CD14-positive monocyte (primary cell): ENCODE data around the gene TXNRD2. TPM values are rescaled to one million over a fixed set of nuclear protein-coding genes. Genes with fewer than 3 reads are reported as not detected.

Experiments used
- DNase-seq, 3 donors: peaks; one replicate each; pipeline ENCODE4 v3.0.0-alpha.2; 2011 to 2022
- H2AFZ ChIP-seq: 2 replicates; pipeline ENCODE4 v1.6.0; 2012; ENCODE audit warnings: mild to moderate bottlenecking, low read depth, low read length, inconsistent platforms; ENCODE audit not compliant: insufficient read depth, poor library complexity, severe bottlenecking
- H3K27ac ChIP-seq, 2 donors: 1 replicate in 1 of 2; 2 replicates in 1 of 2; pipeline ENCODE4 v1.5.1; 2012 to 2013; ENCODE audit warnings: low read length in 2 of 2, control low read depth in 1 of 2, inconsistent platforms in 1 of 2, low read depth in 1 of 2, mild to moderate bottlenecking in 1 of 2
- H3K27me3 ChIP-seq, 2 donors: one replicate each; pipeline versions ENCODE4 v1.6.0 to v1.6.1; 2011 to 2013; ENCODE audit warnings: low read length in 2 of 2; ENCODE audit not compliant: control insufficient read depth in 2 of 2, insufficient read depth in 2 of 2
- H3K36me3 ChIP-seq, 2 donors: replicated peaks in 1 of 2; 1 replicate in 1 of 2; 2 replicates in 1 of 2; pipeline versions ENCODE4 v1.5.1 to v1.6.1; 2012 to 2013; ENCODE audit warnings: low read length in 2 of 2, control low read depth in 1 of 2, inconsistent platforms in 1 of 2, mild to moderate bottlenecking in 1 of 2; ENCODE audit not compliant: insufficient read depth in 2 of 2, control insufficient read depth in 1 of 2
- H3K4me1 ChIP-seq, 2 donors: 1 replicate in 1 of 2; 2 replicates in 1 of 2; pipeline versions ENCODE4 v1.5.1 to v1.6.1; 2012 to 2013; ENCODE audit warnings: low read length in 2 of 2, control low read depth in 1 of 2, inconsistent platforms in 1 of 2, mild to moderate bottlenecking in 1 of 2, moderate library complexity in 1 of 2; ENCODE audit not compliant: insufficient read depth in 2 of 2, control insufficient read depth in 1 of 2
- H3K4me2 ChIP-seq: replicated peaks from 2 replicates; pipeline ENCODE3; 2012; ENCODE audit warnings: low read length, moderate library complexity, mild to moderate bottlenecking; ENCODE audit not compliant: poor library complexity, severe bottlenecking; ENCODE audit errors: extremely low read depth
- H3K4me3 ChIP-seq, 3 experiments: fragments of 200-600 bp in 1 of 3; sonication (generic) in 1 of 3; replicated peaks in 1 of 3; 1 replicate in 2 of 3; 2 replicates in 1 of 3; pipeline ENCODE4 v1.5.1; 2011 to 2013; ENCODE audit warnings: low read length in 3 of 3, mild to moderate bottlenecking in 3 of 3, control low read depth in 2 of 3, low read depth in 2 of 3, inconsistent platforms in 1 of 3, moderate library complexity in 1 of 3
- H3K79me2 ChIP-seq: 2 replicates; pipeline ENCODE4 v1.6.0; 2012; ENCODE audit warnings: mild to moderate bottlenecking, control low read depth, inconsistent platforms, low read length, moderate library complexity; ENCODE audit not compliant: insufficient read depth
- H3K9ac ChIP-seq: 2 replicates; pipeline ENCODE4 v1.6.0; 2017; ENCODE audit warnings: low read length, mild to moderate bottlenecking; ENCODE audit not compliant: insufficient read depth, poor library complexity, severe bottlenecking
- H3K9me3 ChIP-seq, 2 donors: replicated peaks in 1 of 2; 1 replicate in 1 of 2; 2 replicates in 1 of 2; pipeline versions ENCODE4 v1.5.1 to v1.6.1; 2012 to 2013; ENCODE audit warnings: low read length in 2 of 2, control low read depth in 1 of 2; ENCODE audit not compliant: control insufficient read depth in 1 of 2, insufficient read depth in 1 of 2
- H4K20me1 ChIP-seq: 2 replicates; pipeline ENCODE4 v1.6.0; 2012; ENCODE audit warnings: mild to moderate bottlenecking, low read length, control low read depth, moderate library complexity; ENCODE audit not compliant: insufficient read depth
- H3K27ac Mint-ChIP-seq, 7 donors: one replicate each; pipeline ENCODE4 v1.8.0; 2020; ENCODE audit warnings: mild to moderate bottlenecking in 7 of 7, mixed read lengths in 7 of 7, moderate library complexity in 6 of 7, inconsistent platforms in 2 of 7
- H3K27me3 Mint-ChIP-seq, 3 donors: one replicate each; pipeline ENCODE4 v1.8.0; 2021 to 2022; ENCODE audit warnings: low read depth in 3 of 3, mild to moderate bottlenecking in 3 of 3, mixed read lengths in 3 of 3, moderate library complexity in 3 of 3, inconsistent platforms in 1 of 3
- H3K36me3 Mint-ChIP-seq, 2 donors: one replicate each; pipeline ENCODE4 v1.8.0; 2020; ENCODE audit warnings: mixed read lengths in 2 of 2, inconsistent platforms in 1 of 2, mild to moderate bottlenecking in 1 of 2
- H3K4me1 Mint-ChIP-seq: one replicate; pipeline ENCODE4 v1.8.0; 2020; ENCODE audit warnings: mild to moderate bottlenecking, mixed read lengths
- H3K4me3 Mint-ChIP-seq, 2 donors: one replicate each; pipeline ENCODE4 v1.8.0; 2020; ENCODE audit warnings: mild to moderate bottlenecking in 2 of 2, mixed read lengths in 2 of 2, moderate library complexity in 1 of 2
- H3K9me3 Mint-ChIP-seq, 7 donors: one replicate each; pipeline ENCODE4 v1.8.0; 2020 to 2022; ENCODE audit warnings: mixed read lengths in 7 of 7, mild to moderate bottlenecking in 6 of 7, moderate library complexity in 6 of 7, inconsistent platforms in 2 of 7
- CTCF ChIP-seq: fragments of 200-600 bp; IDR thresholded peaks from one replicate; pipeline ENCODE4 v1.8.0; 2022; ENCODE audit warnings: antibody characterized with exemption, mild to moderate bottlenecking
- WGBS: methylation state at CpG from one replicate; pipeline ENCODE4 v1.1.5; 2013; ENCODE audit warnings: missing lambda C conversion rate; ENCODE audit not compliant: insufficient coverage; 5-methylcytosine and 5-hydroxymethylcytosine counted together
- intact Hi-C, 2 donors: fragments of 100-400 bp; cut with micrococcal nuclease; formaldehyde crosslinking; loops; one replicate each; pipeline versions ENCODE4 v1.15.0 to v1.15.1; 2023
- polyA plus RNA-seq, 3 donors: library from polyadenylated mRNA; depleted of rRNA in 1 of 3; unstranded in 2 of 3; stranded (reverse) in 1 of 3; fragments of 300-500 nt in 2 of 3; fragments of >200 nt in 1 of 3; fragmentation: Illumina TruSeq in 2 of 3; gene quantifications; 1 replicate in 2 of 3; 2 replicates in 1 of 3; pipeline ENCODE4 v1.2.3, GENCODE V29; 2012 to 2021

TXNRD2 gene
- polyA plus RNA-seq, 3 donors: 24.9 to 54.9 (median 30.8) TPM

- H3K4me3 Mint-ChIP-seq: no peak overlapping the region
- peaks cover 4% of the 10 kb centered on the region for H3K4me1 Mint-ChIP-seq
- peaks cover 0 to 5% of the 10 kb centered on the region in 2 donors for H3K27me3 ChIP-seq
- TF ChIP-seq CTCF: no peak
- no peak overlapping the region for H3K9ac ChIP-seq
- no peak overlapping the region for H3K27ac ChIP-seq
- intact Hi-C loops: no loop called here
- H3K4me2 ChIP-seq: no peak overlapping the region
- H3K9me3 Mint-ChIP-seq: peaks cover 0 to 3% (median 0%) of the 10 kb centered on the region in 7 donors
- no peaks in the 10 kb centered on the region for H3K9me3 ChIP-seq
- H2AFZ ChIP-seq: no peak overlapping the region
- H3K27me3 Mint-ChIP-seq: peaks cover 4 to 13% (median 10%) of the 10 kb centered on the region in 3 donors
- no peaks in the 10 kb centered on the region for H3K36me3 Mint-ChIP-seq
- WGBS: 83% methylated on average over 3 of the region's 5 CpGs
- H3K36me3 ChIP-seq: no peaks in the 10 kb centered on the region
- H3K4me3 ChIP-seq: no peak overlapping the region
- no peaks in the 10 kb centered on the region for H3K79me2 ChIP-seq
- no peak for DNase-seq
- no peaks in the 10 kb centered on the region for H4K20me1 ChIP-seq
- H3K27ac Mint-ChIP-seq: no peak overlapping the region
- H3K4me1 ChIP-seq: peaks cover 8 to 11% of the 10 kb centered on the region in 2 donors
Observed at GRCh38 chr22:19983741-19984140, 42.1 kb upstream of the TXNRD2 start.

GRCh38 chr22:19982991-19983578 is 41.5 kb upstream of the TXNRD2 start:
- no peak for TF ChIP-seq CTCF
- Histone ChIP-seq H2AFZ (no peak overlapping the region), H3K4me2 (no peak overlapping the region), H4K20me1 (no peaks in the 10 kb centered on the region), H3K4me3 (no peak overlapping the region), H3K27me3 (peaks cover 0 to 5% of the 10 kb centered on the region in 2 donors), H3K27ac (no peak overlapping the region), H3K9ac (no peak overlapping the region), H3K9me3 (no peaks in the 10 kb centered on the region), H3K79me2 (no peaks in the 10 kb centered on the region), H3K36me3 (no peaks in the 10 kb centered on the region), H3K4me1 (peaks cover 8 to 11% of the 10 kb centered on the region in 2 donors)
- no peaks in the 10 kb centered on the region for H3K36me3 Mint-ChIP-seq
- H3K27ac Mint-ChIP-seq: peak overlapping the region in 1 of 7 donors; percentile 41
- no peak overlapping the region for H3K4me3 Mint-ChIP-seq
- intact Hi-C loops: no loop called here
- WGBS: 96% methylated on average over 8 of the region's 8 CpGs
- H3K27me3 Mint-ChIP-seq: peaks cover 4 to 13% (median 10%) of the 10 kb centered on the region in 3 donors
- peaks cover 0 to 3% (median 0%) of the 10 kb centered on the region in 7 donors for H3K9me3 Mint-ChIP-seq
- peaks cover 4% of the 10 kb centered on the region for H3K4me1 Mint-ChIP-seq
- DNase-seq: no peak
